Activated naive CD4-positive, alpha-beta T cell (primary cell): ENCODE data around the gene PHOSPHO1.

Experiments used
- DNase-seq, 4 experiments: peaks; one replicate each; lab custom pipeline; 2025; lab: John Stamatoyannopoulos, UW

PHOSPHO1 gene

GRCh38 chr17:49244839-49245238 is 14.3 kb upstream of the PHOSPHO1 start:
- no peak for DNase-seq

GRCh38 chr17:49242813-49243212 is 12.2 kb upstream of the PHOSPHO1 start:
- no peak for DNase-seq

- no peak for DNase-seq
Observed at GRCh38 chr17:49241692-49242397, 11.3 kb upstream of the PHOSPHO1 start.

GRCh38 chr17:49241040-49241439 is 10.5 kb upstream of the PHOSPHO1 start:
- DNase-seq = no peak

- DNase-seq = no peak
Observed at GRCh38 chr17:49240619-49241018, 10.0 kb upstream of the PHOSPHO1 start.

- DNase-seq = no peak
Observed at GRCh38 chr17:49239963-49240362, 9.4 kb upstream of the PHOSPHO1 start.

GRCh38 chr17:49235896-49236295 is 5.3 kb upstream of the PHOSPHO1 start:
- no peak for DNase-seq

- DNase-seq = no peak
Observed at GRCh38 chr17:49234509-49235080, 4.0 kb upstream of the PHOSPHO1 start.

GRCh38 chr17:49231563-49231894 is 942 bp upstream of the PHOSPHO1 start:
- no peak for DNase-seq

GRCh38 chr17:49229805-49230600 is 584 bp downstream of the PHOSPHO1 start:
- no peak for DNase-seq

GRCh38 chr17:49229076-49229804 is 1.3 kb downstream of the PHOSPHO1 start:
- no peak for DNase-seq

- peak; percentile 37 to 72 (median 62) for DNase-seq
Observed at GRCh38 chr17:49227436-49228261, 2.9 kb downstream of the PHOSPHO1 start.

- no peak for DNase-seq
Observed at GRCh38 chr17:49226771-49227435, 3.7 kb downstream of the PHOSPHO1 start.

GRCh38 chr17:49225554-49226236 is 4.9 kb downstream of the PHOSPHO1 start:
- no peak for DNase-seq

GRCh38 chr17:49224997-49225337 is 5.6 kb downstream of the PHOSPHO1 start:
- DNase-seq = no peak

GRCh38 chr17:49224198-49224996 is 6.2 kb downstream of the PHOSPHO1 start:
- DNase-seq = peak in 2 of 4 experiments; percentile 25 to 55

GRCh38 chr17:49223517-49224197 is 6.9 kb downstream of the PHOSPHO1 start:
- peak; percentile 28 to 58 (median 50) for DNase-seq

GRCh38 chr17:49223168-49223516 is 7.4 kb downstream of the PHOSPHO1 start:
- DNase-seq = no peak

- DNase-seq = no peak
Observed at GRCh38 chr17:49219987-49220386, 10.6 kb downstream of the PHOSPHO1 start.
